GM11168 (cell line): ENCODE results near the gene VASN.

ENCODE experiments used
- in situ Hi-C: fragments of 300-500 bp; cut with MboI; formaldehyde crosslinking; loops from one replicate; pipeline ENCODE4 v1.12.0; 2022; ENCODE audit warnings: low sequenced_read_pairs; ENCODE audit not compliant: unreplicated experiment

Gene VASN

DNA sequence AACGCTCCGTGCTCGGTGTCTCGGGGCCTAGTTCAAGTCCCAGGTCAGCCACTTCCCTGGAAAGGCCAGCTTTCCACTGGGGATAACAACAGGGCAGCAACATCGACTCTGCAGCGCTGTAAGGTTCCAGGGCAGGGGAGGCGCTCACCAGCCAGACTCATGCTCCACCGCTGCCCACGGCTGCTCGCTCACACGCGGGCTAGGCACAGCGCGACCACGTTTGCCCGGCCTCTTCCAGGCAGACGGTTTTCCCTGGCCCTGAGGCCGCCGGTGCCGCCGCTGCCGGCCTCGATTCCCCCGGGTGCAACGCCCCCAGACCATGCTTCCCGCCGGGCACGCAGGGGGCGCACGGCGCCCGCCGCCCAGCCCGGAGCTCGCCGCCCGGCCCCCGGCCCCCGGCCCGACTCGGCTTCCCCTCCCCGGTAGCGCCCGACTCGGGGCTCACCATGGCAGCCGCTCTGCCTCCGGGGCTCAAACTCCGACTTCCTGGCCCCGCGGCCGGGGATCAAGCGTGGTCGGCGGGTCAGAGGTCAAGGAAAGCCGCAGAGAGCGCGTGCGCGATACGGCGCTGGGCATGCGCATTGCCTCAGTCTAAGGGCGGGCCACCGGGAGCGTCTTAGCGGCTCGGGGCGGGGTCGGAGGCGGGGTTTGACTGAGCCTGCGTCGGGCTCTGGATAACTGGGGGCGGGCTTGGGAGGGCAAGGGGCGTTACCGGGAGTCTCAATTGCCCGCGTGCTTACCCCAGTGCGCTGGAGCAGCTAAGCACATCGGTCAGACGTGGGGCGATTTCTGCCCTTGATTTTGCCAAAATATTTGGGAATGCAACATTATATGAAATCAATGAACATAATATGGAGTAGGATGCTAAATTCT is 20.6 kb upstream of the VASN start, which contains the start of gene PAM16:
TSS of gene PAM16 (minus strand) at position 535 of the 873 bp plus-strand sequence. CDS start at position 448, 87 bp downstream.
- in situ Hi-C loops = no loop called here

DNA sequence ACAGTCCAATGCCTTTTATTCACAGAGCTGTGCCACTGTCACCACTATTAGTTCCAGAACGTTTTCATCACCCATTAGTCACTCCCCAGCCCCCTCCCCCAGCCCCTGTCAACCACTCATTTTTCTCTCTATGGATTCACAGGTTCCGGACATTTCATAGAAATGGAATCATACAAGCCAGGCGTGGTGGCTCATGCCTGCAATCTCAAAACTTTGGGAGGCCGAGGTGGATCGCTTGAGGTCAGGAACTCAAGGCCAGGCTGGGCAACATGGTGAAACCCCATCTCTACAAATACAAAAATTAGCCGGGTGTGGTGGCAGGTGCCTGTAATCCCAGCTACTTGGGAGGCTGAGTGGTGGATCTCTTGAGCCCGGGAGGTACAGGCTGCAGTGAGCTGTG is 19.8 kb upstream of the VASN start:
- in situ Hi-C loops = no loop called here

DNA sequence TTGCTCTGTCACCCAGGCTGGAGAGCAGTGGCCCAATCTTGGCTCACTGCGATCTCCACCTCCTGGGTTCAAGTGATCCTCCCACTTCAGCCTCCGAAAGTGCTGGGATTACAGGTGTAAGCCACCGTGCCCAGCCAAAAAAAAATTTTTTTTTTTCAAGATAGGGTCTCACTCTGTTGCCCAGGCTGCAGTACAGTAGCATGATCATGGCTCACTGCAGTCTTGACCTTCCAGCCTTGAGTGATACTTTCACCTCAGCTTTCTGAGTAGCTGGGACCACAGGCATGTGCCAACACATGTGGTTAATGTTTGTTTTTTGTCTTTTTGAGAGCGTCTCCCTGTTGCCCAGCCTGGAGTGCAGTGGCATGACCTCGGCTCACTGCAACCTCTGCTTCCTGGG is 18.8 kb upstream of the VASN start:
- in situ Hi-C loops = no loop called here

DNA sequence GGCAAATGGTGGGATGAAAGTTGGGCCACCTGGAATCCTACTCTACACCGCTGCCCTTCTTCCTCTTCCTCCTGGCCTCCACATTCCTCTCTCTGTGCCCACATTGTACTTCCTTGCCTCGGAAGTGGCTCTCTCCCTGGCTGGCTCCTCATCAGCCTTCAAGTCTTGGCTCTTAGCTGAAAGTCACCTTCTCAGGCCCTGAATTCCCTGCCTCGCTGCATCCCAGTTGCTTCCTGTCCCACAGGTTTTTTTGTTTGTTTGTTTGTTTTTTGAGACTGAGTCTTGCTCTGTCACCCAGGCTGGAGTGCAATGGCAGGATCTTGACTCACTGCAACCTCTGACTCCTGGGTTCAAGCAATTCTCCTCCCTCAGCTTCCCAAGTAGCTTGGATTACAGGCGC is 18.0 kb upstream of the VASN start:
- in situ Hi-C loops = no loop called here

DNA sequence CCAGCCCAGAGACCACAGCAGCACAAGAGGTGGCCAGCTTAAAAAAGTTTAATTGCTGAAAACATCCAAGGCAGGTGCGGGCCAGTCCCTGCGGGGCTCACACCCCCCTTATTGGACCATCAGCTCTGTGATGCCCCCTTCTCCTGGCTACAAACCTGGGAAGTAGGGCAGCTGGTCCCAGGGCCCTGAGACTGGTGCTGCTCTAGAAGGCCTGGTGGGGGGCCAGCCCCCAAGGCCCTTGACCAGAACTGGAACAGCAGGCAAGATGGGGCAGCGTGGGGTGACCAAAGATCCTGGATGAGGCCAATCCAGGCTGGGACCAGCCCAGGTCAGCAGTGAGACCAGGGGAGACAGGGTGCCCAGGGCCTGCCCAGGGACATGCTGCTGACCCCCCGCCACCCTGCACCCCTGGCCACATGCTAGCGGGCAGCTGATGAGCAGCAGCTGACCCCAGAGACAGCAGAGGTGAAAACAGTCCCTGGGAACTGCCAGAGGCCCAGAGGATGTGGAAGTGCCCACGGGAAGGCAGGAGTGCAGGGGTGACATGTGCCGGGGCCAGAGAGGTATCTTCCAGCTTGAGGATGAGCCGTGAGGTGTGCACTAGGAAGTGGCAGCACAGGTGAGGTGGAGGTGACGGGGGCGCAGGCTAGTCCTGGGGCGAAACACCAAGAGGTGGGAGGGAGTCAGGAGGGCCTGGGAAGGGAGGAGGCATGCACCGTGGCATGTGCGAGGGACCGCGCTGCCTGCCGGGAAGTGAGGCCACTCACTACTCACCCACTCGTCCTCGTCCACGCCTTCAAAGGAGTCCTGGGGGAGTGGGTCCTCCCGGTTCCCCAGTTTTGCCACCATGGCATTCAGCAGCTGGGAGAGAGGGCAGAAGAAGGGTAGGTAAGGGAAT is 16.9 kb upstream of the VASN start:
- in situ Hi-C loops = no loop called here

DNA sequence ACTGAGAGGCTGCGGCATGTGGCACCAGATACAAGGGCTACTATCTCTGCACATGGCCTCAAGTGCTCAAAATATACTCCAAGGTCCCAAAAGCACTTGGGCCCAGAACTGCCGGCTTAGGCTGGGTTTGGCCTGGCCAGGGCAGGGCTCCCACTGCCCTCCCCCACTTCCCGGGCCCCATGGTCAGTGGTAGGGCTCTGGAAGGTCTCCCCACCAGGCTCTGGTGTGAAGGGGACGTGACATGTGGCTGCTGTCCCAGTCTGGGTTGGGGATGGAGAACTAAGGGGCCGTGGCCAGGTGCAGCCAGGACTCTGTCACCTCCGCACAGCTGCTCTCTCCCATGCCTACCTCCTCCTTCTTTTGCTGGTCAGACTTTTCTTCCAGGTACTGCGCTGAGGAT is 14.8 kb upstream of the VASN start:
- in situ Hi-C loops = no loop called here

DNA sequence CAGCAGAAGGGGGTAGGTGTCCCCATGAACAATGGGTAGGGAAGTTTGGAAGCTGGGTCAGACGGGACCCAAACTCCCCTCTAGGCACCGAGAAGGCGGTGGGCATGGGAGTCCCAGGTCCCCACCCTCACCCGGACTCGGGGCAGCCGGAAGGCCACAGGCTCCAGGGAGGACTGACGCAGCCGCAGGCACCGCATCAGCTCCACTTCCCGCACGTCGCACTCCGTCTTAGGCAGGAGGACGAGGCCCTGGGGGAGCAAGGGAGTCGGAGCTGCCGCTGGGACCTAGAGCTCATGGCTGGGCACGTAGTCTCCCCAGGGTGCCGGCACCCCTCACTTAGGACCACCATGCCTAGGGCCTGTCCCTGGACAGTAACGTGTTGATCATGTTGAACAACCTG is 13.4 kb upstream of the VASN start:
- in situ Hi-C loops = no loop called here

DNA sequence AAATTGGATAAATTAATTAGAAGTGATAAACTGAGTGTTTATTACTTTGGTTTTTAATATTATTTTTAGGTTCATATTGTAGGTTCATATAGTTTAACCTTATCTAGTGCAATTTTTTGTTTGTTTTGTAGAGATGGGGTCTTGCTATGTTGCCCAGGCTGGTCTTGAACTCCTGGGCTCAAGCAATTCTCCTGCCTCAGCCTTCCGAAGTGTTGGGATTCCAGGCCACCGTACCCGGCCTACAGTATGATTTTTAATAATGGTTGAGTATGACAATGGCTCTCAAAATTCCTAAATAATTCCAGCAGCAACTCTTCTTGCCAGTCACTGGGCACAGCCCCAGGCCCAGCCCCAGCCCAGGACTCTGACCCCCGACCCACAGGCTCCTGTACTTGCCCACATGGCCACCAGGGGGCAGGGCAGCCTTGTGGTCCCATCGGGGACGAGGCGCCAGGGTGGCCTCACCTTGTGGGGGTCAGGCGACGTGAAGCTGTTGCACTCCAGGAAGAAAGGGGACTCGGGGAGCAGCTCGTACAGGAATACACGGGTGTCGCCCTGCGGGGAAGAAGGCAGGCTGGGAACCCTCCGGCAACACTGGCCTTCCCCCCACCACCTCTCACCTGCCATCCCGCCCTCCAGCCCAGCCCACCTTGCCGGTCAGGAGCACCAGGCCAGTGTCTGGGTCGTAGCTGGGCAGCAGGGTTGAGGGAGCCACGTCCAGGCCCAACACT is 12.7 kb upstream of the VASN start:
- in situ Hi-C loops = no loop called here

DNA sequence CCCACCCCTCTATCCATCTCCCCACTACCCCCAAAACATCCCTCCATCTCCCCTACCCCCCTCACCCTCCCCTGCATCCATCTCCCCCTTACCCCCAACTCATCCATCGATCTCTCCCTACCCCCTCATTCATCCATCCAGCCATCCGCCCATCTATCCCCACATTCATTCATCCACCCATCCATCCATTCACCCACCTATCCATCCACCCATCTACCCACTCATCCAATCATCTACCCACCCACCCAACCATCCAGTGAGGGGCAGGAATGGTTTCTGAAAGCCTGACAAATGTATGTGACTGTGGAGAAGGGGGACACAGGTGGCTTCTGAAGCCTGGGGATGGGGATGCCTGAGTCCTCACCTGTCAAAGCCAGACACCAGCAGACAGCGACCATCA is 11.7 kb upstream of the VASN start:
- in situ Hi-C loops = no loop called here

DNA sequence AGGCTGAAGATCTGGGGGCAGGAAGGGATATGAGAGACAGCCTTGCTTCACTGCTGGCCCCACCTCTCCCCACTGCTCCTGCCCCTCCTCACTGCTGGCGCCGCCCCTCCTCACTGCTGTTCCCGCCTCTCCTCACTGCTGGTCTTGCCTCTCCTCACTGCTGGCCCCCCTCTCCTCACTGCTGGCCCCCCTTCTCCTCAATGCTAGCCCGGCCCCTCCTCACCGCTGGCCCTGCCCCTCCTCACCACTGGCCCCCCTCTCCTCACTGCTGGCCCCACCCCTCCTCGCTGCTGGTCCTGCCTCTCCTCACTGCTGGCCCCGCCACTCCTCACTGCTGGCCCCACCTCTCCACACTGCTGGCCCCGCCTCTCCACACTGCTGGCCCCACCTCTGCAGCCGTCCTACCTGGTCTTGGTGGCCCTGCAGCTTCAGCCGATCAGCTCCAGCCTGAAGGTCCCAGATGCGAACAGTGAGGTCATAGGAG is 11.1 kb upstream of the VASN start:
- in situ Hi-C loops = no loop called here

DNA sequence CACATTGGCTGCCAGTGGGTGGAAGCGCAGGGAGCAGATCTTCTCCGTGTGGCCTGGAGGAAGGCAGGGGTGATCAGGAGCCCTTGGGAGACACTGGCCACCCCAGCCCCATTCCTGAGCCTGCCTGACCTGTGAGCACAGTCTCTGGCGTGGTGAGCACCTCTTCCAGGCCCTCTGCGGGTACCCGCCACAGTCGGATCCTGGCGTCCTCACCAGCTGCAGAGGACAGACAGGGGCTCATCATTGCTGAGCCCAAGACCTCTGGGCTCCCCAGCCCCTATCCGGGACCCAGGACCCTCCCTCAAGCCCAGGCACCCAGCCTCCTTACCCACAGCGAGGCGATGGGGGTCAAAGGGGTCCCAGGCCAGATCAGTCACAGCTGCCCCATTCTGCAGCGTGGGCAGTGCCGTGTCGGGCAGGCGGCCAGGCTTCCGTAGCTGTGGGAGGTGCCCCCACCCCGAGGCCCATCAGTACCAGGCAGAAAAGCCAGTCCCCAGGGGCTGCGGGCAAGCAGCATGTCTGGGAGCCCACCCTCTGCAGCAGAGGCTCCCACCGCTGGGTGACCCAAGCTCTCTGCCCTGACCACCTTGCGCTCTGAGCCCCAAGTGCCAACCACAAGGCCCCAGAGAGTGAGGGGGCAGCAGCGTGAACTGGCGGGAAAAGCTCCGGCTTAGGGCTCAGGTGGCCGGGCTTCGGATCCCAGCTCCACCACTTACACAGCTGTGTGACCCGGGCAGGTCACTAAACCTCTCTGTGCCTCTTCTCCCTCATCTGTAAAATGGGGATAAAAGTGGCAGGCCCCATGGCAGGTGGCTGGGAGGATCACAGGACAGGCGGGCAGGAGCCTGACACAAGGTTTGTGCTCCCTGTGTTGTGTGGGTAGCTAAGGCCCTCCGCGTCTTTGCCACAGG is 10.4 kb upstream of the VASN start:
- in situ Hi-C loops = no loop called here

DNA sequence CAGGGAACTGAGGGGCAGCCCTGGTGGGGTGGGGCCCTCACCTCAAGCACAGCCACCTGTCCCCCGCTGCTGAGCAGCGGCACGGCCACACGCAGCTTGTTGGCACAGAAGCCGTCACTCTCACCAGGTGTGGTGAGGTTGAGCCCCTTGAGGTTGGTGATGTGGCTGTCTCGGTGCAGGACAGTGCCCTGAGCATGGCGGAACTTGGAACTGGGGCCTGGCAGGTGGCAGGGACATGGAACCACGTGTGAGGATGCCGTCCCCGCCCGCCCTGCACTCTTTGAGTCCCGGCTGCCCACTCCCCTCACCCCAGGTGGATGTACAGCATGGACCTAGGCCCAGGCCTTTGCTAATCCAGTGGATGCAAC is 9.7 kb upstream of the VASN start:
- in situ Hi-C loops = no loop called here

DNA sequence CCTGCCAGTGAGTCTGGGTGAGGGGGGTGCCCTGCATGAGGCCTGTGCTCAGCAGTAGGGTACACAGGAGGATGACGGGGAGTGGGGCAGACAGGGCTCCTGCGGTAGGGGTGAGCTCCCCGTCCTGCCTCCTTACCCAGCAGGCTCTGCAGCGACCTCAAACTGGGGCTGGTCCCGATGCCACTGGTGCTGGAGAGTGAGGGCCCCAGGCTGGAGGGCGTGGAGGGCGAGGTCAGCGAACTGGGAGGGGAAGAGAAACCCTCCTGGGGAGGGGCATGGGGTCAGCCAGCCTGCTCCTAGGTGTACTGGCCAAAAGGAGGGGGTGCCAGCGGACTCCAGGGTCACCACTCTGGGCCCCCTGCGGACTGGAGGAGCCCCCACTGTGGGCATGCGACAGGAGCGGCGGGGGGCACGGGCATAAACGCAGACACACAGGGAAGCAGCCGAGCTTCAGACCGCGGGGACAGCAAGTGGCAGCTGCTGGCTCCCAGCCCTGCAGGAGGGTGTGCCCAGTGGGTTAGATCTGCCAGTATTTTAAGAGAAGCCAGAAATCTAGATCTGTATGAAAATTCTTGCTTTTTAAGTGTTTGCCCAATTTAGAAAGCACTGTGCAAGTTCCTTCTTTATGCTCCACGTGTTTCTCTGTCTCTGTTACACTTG is 9.0 kb upstream of the VASN start:
- in situ Hi-C loops = no loop called here

DNA sequence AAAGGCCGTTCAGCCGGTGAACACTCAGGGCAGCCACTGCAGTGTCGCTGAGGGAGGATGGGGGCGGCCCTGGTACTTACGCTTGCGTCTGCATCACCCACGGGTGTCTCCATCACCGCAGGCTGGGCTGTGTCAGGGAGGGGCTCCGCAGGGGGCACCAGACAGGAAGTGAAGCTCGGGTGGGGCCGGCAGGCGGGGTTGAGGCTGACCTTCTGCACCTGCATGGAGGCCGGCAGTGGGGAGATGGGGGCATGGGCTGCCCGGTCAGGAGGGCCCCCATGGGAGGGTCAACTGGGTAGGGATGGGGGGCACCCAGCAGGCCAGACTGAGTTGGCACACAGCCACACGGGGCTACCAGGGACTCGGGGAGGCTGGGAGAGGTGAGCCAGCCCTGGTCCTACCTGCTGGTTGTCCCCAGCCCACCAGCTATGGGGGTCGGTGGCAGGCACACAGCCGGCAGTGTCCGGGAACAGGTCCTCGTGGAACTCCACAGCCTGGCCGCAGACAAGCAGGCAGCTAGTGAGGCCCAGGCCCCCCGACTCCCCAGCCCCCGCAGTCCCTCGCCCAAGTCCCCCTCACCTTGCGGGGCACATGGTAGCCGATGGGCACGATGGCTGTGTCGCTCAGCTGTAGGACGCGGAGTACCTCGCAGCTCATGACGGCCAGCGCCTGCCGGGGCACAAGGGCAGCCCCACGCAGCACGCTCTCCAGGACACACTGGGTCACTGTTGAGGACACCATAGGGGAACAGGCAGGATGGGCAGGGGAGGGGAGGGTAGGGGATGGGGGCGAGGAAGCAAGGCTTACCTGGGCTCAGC is 7.2 kb upstream of the VASN start:
- in situ Hi-C loops = no loop called here

DNA sequence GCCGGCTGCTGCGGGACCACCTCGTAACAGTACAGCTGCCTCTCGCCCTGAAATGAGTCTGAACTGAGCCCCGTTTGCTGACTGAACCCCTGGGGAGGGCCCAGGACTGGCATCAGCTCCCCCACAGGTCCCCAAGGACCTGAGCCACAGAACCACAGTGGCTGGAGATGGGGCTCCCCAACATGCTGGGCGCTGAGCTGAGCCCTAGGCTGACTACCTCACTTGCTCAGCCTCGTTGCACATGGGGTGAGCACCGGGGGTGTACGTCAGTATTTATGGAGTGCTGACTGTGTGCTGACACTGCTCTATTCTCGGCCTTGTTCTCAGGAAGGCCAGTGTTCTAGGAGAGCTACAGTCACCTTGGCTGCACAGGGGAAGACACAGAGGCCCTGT is 6.6 kb upstream of the VASN start:
- in situ Hi-C loops = no loop called here

DNA sequence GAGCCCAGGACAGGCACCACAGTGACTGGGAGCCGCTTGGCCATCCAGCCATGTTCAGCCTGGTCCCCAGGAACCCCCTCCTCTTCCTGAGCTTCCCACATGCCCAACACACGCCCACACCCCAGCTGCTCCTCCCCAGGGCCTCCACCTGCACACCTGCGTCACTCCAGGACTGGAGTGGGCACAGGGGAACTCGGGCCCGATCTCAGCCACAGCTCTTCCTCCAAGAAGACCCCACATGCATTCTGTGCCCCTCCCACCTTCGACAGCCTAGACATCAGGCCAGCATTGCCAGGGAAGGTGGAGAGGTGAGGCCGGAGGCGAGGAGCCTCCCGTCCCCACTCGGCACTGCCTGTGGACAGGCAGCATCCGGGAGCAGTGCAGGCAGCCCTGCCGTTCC is 6.0 kb upstream of the VASN start:
- in situ Hi-C loops = no loop called here

DNA sequence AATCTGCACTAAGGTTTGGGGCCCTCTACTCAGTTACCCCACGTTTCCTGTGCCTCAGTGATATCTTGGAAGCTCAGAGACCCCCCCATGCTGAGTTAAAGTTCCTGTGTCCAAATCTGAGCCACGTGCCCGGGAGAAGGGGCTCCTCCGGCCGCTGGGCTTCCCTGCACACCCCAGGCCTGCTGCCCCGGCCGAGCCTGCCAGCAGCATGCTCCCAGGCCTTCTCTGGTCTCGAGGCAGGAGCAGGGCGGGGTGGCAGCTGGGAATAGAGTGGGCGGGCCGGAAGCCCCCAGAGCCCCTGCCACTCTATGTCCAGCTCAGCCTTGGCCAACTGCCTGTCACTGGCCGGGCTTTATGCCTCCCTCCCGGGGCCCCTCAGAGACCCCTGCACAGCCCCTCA is 5.6 kb upstream of the VASN start:
- in situ Hi-C loops = no loop called here

DNA sequence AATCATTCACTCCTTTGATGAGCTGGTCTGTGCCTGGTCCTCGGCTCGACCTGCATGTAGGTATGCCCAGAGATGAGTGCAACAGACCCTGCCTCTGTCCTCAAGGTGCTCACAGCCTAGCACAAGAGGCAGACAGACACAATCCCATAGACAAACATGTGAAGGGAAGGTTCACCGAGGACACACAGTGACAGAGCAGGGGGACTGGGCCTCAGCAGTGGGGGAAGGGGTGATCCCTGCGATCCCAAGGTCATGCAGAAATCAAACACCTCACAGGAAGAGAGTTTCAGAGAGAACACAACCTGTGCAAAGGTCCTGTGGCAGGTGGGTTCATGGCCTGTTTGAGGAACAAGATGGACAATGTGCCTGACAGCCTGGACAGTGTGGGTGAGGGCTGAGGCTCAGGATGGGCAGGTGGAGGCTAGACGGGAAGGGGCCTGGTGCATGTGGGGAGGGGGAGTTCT is 4.2 kb upstream of the VASN start:
- in situ Hi-C loops = no loop called here
